DND-41 (cell line): ENCODE results near the gene TOM1L1.

Experiments used
- ATAC-seq: fragments of 200-7000 bp; cut with Tn5 transposase; 3 replicates; pipeline ENCODE4 v1.9.1; 2021; ENCODE audit warnings: low read depth; ENCODE audit not compliant: insufficient read depth
- DNase-seq: peaks from one replicate; pipeline ENCODE4 v3.0.0-alpha.2; 2020
- H2AFZ ChIP-seq: 2 replicates; pipeline ENCODE4 v1.6.0; 2012; ENCODE audit warnings: low read depth, low read length
- H3K27ac ChIP-seq: 2 replicates; pipeline ENCODE4 v1.5.1; 2012; ENCODE audit warnings: low read length, inconsistent platforms
- H3K27me3 ChIP-seq: fragments of 200-600 bp; sonication (generic); 2 replicates; pipeline ENCODE4 v1.6.0; 2012; ENCODE audit warnings: low read length, mild to moderate bottlenecking, inconsistent platforms; ENCODE audit not compliant: insufficient read depth, poor library complexity
- H3K36me3 ChIP-seq: 2 replicates; pipeline ENCODE4 v1.5.1; 2012; ENCODE audit warnings: low read length, inconsistent platforms; ENCODE audit not compliant: insufficient read depth
- H3K4me1 ChIP-seq: 2 replicates; pipeline ENCODE4 v1.5.1; 2012; ENCODE audit warnings: mild to moderate bottlenecking, low read length; ENCODE audit not compliant: insufficient read depth
- H3K4me2 ChIP-seq: 2 replicates; pipeline ENCODE4 v1.6.0; 2012; ENCODE audit warnings: mild to moderate bottlenecking, moderate library complexity, low read length, inconsistent platforms; ENCODE audit not compliant: insufficient read depth
- H3K4me3 ChIP-seq, 2 experiments: fragments of 200-600 bp in 1 of 2; shearing (Covaris generic) in 1 of 2; 2 replicates each; pipeline ENCODE4 v1.5.1; 2012 to 2016; ENCODE audit warnings: inconsistent platforms in 2 of 2, low read length in 2 of 2, mild to moderate bottlenecking in 2 of 2, low read depth in 1 of 2, moderate library complexity in 1 of 2
- H3K79me2 ChIP-seq: 2 replicates; pipeline ENCODE4 v1.6.0; 2012; ENCODE audit warnings: low read length, inconsistent platforms; ENCODE audit not compliant: insufficient read depth
- H3K9ac ChIP-seq: 2 replicates; pipeline ENCODE4 v1.6.0; 2012; ENCODE audit warnings: low read depth, mild to moderate bottlenecking, inconsistent platforms, low read length, moderate library complexity
- H3K9me3 ChIP-seq: 2 replicates; pipeline ENCODE4 v1.5.1; 2012; ENCODE audit warnings: low read length, moderate library complexity, mild to moderate bottlenecking, inconsistent platforms; ENCODE audit not compliant: insufficient read depth, severe bottlenecking
- H4K20me1 ChIP-seq: 2 replicates; pipeline ENCODE4 v1.6.0; 2012; ENCODE audit warnings: low read length; ENCODE audit not compliant: insufficient read depth
- CTCF ChIP-seq: IDR thresholded peaks from 2 replicates; pipeline ENCODE4 v1.5.1; 2012; ENCODE audit warnings: borderline replicate concordance, low read length, moderate library complexity, mild to moderate bottlenecking; ENCODE audit not compliant: poor library complexity, severe bottlenecking; ENCODE audit errors: extremely low read depth
- EZH2 ChIP-seq: IDR thresholded peaks from 3 replicates; pipeline ENCODE4 v1.6.1; 2012; ENCODE audit warnings: borderline replicate concordance, low read depth, mild to moderate bottlenecking, moderate library complexity, low read length, inconsistent platforms; ENCODE audit not compliant: severe bottlenecking

TOM1L1 gene

DNA sequence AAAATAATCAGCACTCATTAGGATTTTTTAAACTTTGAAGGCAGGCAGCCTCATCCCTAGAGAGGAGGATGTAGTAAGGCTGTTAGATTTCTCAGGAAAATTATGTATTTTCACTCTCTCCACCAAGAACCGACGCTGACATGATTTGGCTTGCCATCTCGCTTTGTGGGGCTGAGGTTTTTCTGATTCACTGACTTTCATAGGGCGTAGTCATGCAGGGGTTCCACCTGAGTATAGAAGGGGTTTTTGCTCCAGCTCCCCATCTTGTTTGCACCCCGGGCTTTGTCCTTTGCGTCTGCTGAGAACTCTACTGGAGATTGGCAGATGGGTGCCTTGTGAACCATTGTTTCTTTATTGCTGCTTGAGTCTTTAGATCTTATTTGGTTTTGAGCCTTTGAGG lies 20.2 kb downstream of the TOM1L1 start:
- no peak for DNase-seq
- Histone ChIP-seq H3K4me3 (no peak overlapping the region), H3K79me2 (no peaks in the 10 kb centered on the region), H4K20me1 (no peaks in the 10 kb centered on the region), H3K36me3 (no peaks in the 10 kb centered on the region), H3K9ac (no peak overlapping the region), H3K27ac (no peak overlapping the region), H3K27me3 (no peaks in the 10 kb centered on the region), H3K4me1 (no peaks in the 10 kb centered on the region), H3K4me2 (no peak overlapping the region), H3K9me3 (peaks cover 6% of the 10 kb centered on the region), H2AFZ (no peak overlapping the region)
- no peak for ATAC-seq
- no peak for TF ChIP-seq CTCF
- no peak for TF ChIP-seq EZH2

- peaks cover 4% of the 10 kb centered on the region for H3K27me3 ChIP-seq
- no peak overlapping the region for H3K4me2 ChIP-seq
- no peak overlapping the region for H3K9ac ChIP-seq
- H3K36me3 ChIP-seq: no peaks in the 10 kb centered on the region
- no peaks in the 10 kb centered on the region for H3K4me1 ChIP-seq
- H4K20me1 ChIP-seq: no peaks in the 10 kb centered on the region
- TF ChIP-seq EZH2 (no peak), CTCF (no peak)
- DNase-seq (no peak), ATAC-seq (no peak)
- H3K79me2 ChIP-seq: no peaks in the 10 kb centered on the region
- H3K4me3 ChIP-seq: no peak overlapping the region
- no peaks in the 10 kb centered on the region for H3K9me3 ChIP-seq
- no peak overlapping the region for H3K27ac ChIP-seq
- no peak overlapping the region for H2AFZ ChIP-seq
Observed at GRCh38 chr17:54924405-54924804, 23.8 kb downstream of the TOM1L1 start.

DNA sequence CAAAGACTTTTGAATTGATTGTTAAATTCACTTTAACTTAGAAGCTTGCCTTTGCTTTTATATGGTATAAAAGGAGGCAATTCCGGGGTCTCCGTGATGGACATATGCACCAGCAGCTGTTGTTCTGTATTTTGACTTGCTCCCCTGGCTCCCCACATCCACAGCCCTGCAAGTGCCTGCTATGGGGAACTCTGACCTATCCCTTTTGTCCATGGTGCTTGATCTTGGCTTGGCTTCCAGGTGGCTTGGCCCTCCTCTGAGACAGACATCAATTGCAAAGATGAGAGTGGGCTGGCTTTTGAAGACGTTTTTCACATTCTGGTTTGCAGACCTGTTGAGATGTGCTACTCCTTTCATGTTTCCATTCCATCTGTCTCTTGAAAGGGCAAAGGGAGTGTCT lies 26.9 kb downstream of the TOM1L1 start:
- Histone ChIP-seq H2AFZ (no peak overlapping the region), H3K9me3 (no peaks in the 10 kb centered on the region), H4K20me1 (no peaks in the 10 kb centered on the region), H3K4me3 (no peak overlapping the region), H3K9ac (no peak overlapping the region), H3K36me3 (no peaks in the 10 kb centered on the region), H3K4me2 (no peak overlapping the region), H3K79me2 (no peaks in the 10 kb centered on the region), H3K27me3 (peaks cover 4% of the 10 kb centered on the region), H3K27ac (no peak overlapping the region), H3K4me1 (no peaks in the 10 kb centered on the region)
- DNase-seq (no peak), ATAC-seq (no peak)
- TF ChIP-seq CTCF (no peak), EZH2 (no peak)

DNA sequence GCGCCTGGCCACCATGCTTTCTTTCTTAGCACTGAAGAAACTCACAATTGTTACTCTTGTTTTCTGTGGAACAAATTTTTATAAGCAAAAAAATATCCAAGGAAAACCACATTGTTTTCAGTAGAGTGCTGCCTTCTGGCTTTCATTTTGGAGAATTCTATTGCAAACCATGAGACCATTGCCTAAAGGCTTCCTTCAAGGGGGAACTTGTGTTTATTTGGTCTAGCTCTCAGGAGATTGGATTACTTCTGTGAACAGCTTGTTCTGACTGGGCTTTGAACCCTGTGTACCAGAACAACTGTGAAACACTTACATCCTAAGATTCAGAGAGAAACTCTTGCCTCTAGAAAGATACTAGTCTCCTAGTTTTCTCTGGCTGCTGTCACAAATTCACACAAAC lies 32.1 kb downstream of the TOM1L1 start:
- TF ChIP-seq CTCF (no peak), EZH2 (no peak)
- H3K36me3 ChIP-seq: no peaks in the 10 kb centered on the region
- no peak overlapping the region for H3K4me3 ChIP-seq
- no peaks in the 10 kb centered on the region for H3K27me3 ChIP-seq
- no peak overlapping the region for H2AFZ ChIP-seq
- no peak overlapping the region for H3K4me2 ChIP-seq
- no peak overlapping the region for H3K9ac ChIP-seq
- no peak overlapping the region for H3K27ac ChIP-seq
- no peaks in the 10 kb centered on the region for H3K79me2 ChIP-seq
- no peaks in the 10 kb centered on the region for H4K20me1 ChIP-seq
- H3K9me3 ChIP-seq: no peaks in the 10 kb centered on the region
- ATAC-seq (no peak), DNase-seq (no peak)
- H3K4me1 ChIP-seq: no peaks in the 10 kb centered on the region
